ENCODE results near the gene TENM3.

DNA sequence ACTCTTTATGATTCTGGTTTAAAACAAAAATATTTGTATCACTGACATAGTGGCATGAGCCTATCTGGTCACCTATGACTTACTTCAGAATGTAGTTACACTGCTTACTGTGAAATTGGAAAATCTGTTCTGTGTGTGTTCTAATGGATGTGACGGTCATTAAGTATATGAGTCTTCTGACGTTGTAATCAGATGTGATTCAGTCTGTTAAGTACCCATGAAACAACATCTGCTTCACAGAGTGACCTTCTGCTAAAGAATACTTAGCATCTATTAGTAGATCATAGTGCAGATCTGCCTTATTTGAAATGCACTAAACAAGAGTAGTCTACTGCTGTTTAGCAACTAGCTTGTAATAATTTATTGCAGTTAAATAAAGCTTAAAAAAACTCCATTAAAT, 356.9 kb downstream of the TENM3 start:
- TF ChIP-seq CTCF (conservative IDR thresholded peaks at IDR 0.05; ENCODE audit: low read length) (no peak), EZH2phosphoT487 (IDR thresholded peaks at IDR 0.05; ENCODE audit: borderline replicate concordance, low read depth, low read length) (no peak)

Data from OCI-LY7 (cell line).